Mesenchymal stem cell (in vitro differentiated cells and primary cell): ENCODE data around the gene CRYZ. TPM values are rescaled to one million over a fixed set of nuclear protein-coding genes. Genes with fewer than 3 reads are reported as not detected.
A peak's percentile ranks its signal among the peaks of the same experiment; 100 is the strongest.

ENCODE experiments used
- DNase-seq: peaks from one replicate; pipeline ENCODE4 v3.0.0-alpha.2; 2013
- H2AFZ ChIP-seq: one replicate; pipeline ENCODE4 v1.6.1; 2013; ENCODE audit warnings: low read depth, mild to moderate bottlenecking, control low read depth, inconsistent platforms, low read length, moderate library complexity
- H2AK5ac ChIP-seq: 2 replicates; pipeline ENCODE4 v1.6.1; 2013; ENCODE audit warnings: low read length, moderate library complexity, mild to moderate bottlenecking, inconsistent platforms; ENCODE audit not compliant: severe bottlenecking
- H2BK120ac ChIP-seq: one replicate; pipeline ENCODE4 v1.6.1; 2013; ENCODE audit warnings: low read depth, mild to moderate bottlenecking, inconsistent platforms, low read length, moderate library complexity
- H2BK12ac ChIP-seq, 2 experiments: one replicate each; pipeline ENCODE4 v1.6.1; 2013; ENCODE audit warnings: inconsistent platforms in 2 of 2, low read length in 2 of 2, mild to moderate bottlenecking in 2 of 2, moderate library complexity in 2 of 2, control low read depth in 1 of 2
- H2BK15ac ChIP-seq: one replicate; pipeline ENCODE4 v1.6.1; 2013; ENCODE audit warnings: mild to moderate bottlenecking, low read depth, inconsistent platforms; ENCODE audit not compliant: poor library complexity, severe bottlenecking
- H2BK5ac ChIP-seq: 2 replicates; pipeline ENCODE4 v1.6.1; 2013; ENCODE audit warnings: low read depth, mild to moderate bottlenecking, low read length, control low read depth, inconsistent platforms; ENCODE audit not compliant: poor library complexity, severe bottlenecking
- H3K14ac ChIP-seq, 2 experiments: one replicate each; pipeline ENCODE4 v1.6.1; 2013; ENCODE audit warnings: inconsistent platforms in 2 of 2, low read length in 2 of 2, control low read depth in 1 of 2, mild to moderate bottlenecking in 1 of 2, moderate library complexity in 1 of 2
- H3K18ac ChIP-seq, 2 experiments: one replicate each; pipeline ENCODE4 v1.6.1; 2013; ENCODE audit warnings: inconsistent platforms in 2 of 2, low read length in 2 of 2, control low read depth in 1 of 2, low read depth in 1 of 2, mild to moderate bottlenecking in 1 of 2
- H3K23ac ChIP-seq, 2 experiments: one replicate each; pipeline ENCODE4 v1.6.1; 2013; ENCODE audit warnings: inconsistent platforms in 2 of 2, low read length in 2 of 2, mild to moderate bottlenecking in 2 of 2, moderate library complexity in 2 of 2, control low read depth in 1 of 2
- H3K27ac ChIP-seq: 2 replicates; pipeline ENCODE4 v1.5.1; 2013; ENCODE audit warnings: mild to moderate bottlenecking, moderate library complexity, low read length, control low read depth, inconsistent platforms; ENCODE audit not compliant: poor library complexity, severe bottlenecking
- H3K27me3 ChIP-seq, 2 experiments: 2 replicates each; pipeline versions ENCODE4 v1.6.1 to v1.7.0; 2013; ENCODE audit warnings: low read length in 2 of 2, mild to moderate bottlenecking in 2 of 2, moderate library complexity in 2 of 2, control low read depth in 1 of 2, inconsistent platforms in 1 of 2; ENCODE audit not compliant: control insufficient read depth in 1 of 2, insufficient read depth in 1 of 2
- H3K36me3 ChIP-seq, 2 experiments: 2 replicates each; pipeline versions ENCODE4 v1.6.1 to v1.7.0; 2013; ENCODE audit warnings: low read length in 2 of 2, control low read depth in 1 of 2, inconsistent platforms in 1 of 2, low read depth in 1 of 2, mild to moderate bottlenecking in 1 of 2; ENCODE audit not compliant: insufficient read depth in 2 of 2, control insufficient read depth in 1 of 2
- H3K4ac ChIP-seq, 2 experiments: one replicate each; pipeline ENCODE4 v1.6.1; 2013; ENCODE audit warnings: inconsistent platforms in 2 of 2, low read length in 2 of 2, mild to moderate bottlenecking in 2 of 2, moderate library complexity in 2 of 2, control low read depth in 1 of 2, low read depth in 1 of 2
- H3K4me1 ChIP-seq: 2 replicates; pipeline ENCODE4 v1.6.1; 2013; ENCODE audit warnings: low read depth, low read length, control low read depth; ENCODE audit not compliant: control insufficient read depth, insufficient read depth
- H3K4me2 ChIP-seq: 2 replicates; pipeline ENCODE4 v1.6.1; 2013; ENCODE audit warnings: low read length, mild to moderate bottlenecking, inconsistent platforms; ENCODE audit not compliant: poor library complexity, severe bottlenecking
- H3K4me3 ChIP-seq, 2 experiments: 2 replicates each; pipeline versions ENCODE4 v1.5.1 to v1.7.0; 2013; ENCODE audit warnings: low read length in 2 of 2, mild to moderate bottlenecking in 2 of 2, control low read depth in 1 of 2, low read depth in 1 of 2; ENCODE audit not compliant: insufficient read depth in 1 of 2
- H3K79me1 ChIP-seq: replicated peaks from 2 replicates; pipeline ENCODE4 v1.6.1; 2013; ENCODE audit warnings: mild to moderate bottlenecking, control low read depth, low read length, inconsistent platforms; ENCODE audit not compliant: poor library complexity, severe bottlenecking
- H3K9ac ChIP-seq: 2 replicates; pipeline ENCODE4 v1.7.0; 2013; ENCODE audit warnings: mild to moderate bottlenecking, low read length, moderate library complexity
- H3K9me3 ChIP-seq: 2 replicates; pipeline ENCODE4 v1.7.0; 2013; ENCODE audit warnings: mild to moderate bottlenecking, low read length; ENCODE audit not compliant: control insufficient read depth
- H4K8ac ChIP-seq: one replicate; pipeline ENCODE4 v1.6.1; 2013; ENCODE audit warnings: inconsistent platforms, mild to moderate bottlenecking, low read length, moderate library complexity
- H4K91ac ChIP-seq: one replicate; pipeline ENCODE4 v1.6.1; 2013; ENCODE audit warnings: mild to moderate bottlenecking, low read length, inconsistent platforms
- WGBS: methylation state at CpG from one replicate; pipeline ENCODE4 v1.1.7; 2013; ENCODE audit warnings: mixed read lengths; 5-methylcytosine and 5-hydroxymethylcytosine counted together
- polyA plus RNA-seq, 2 experiments: library from polyadenylated mRNA; stranded (reverse); fragments of 200-250 nt; gene quantifications; one replicate each; pipeline ENCODE4 v1.2.3, GENCODE V29; 2013

CRYZ gene
- polyA plus RNA-seq (2013, experiment 1 of 2), result 21.5 TPM
- polyA plus RNA-seq (2013, experiment 2 of 2), result 25.4 TPM

- H4K8ac ChIP-seq, result no peak within 1 kb of the TSS
- H2BK5ac ChIP-seq, result peak within 1 kb of the TSS; percentile 75
- peak within 1 kb of the TSS; percentile 96 for H3K27ac ChIP-seq
- H3K27me3 ChIP-seq, result no peaks in the 10 kb centered on the region
- H3K23ac ChIP-seq, result peak within 1 kb of the TSS in 1 of 2 experiments; percentile 14
- peaks cover 0 to 17% of the 10 kb centered on the region in 2 experiments for H3K36me3 ChIP-seq
- H3K4me2 ChIP-seq, result peak within 1 kb of the TSS; percentile 59
- peak within 1 kb of the TSS; percentile 99 for H3K9ac ChIP-seq
- no peak within 1 kb of the TSS for H2AK5ac ChIP-seq
- H3K4ac ChIP-seq, result peak within 1 kb of the TSS in 1 of 2 experiments; percentile 3
- H3K18ac ChIP-seq, result peak within 1 kb of the TSS in 1 of 2 experiments; percentile 70
- H2BK12ac ChIP-seq, result no peak within 1 kb of the TSS
- peak within 1 kb of the TSS; percentile 59 to 99 for H3K4me3 ChIP-seq
- peaks cover 3% of the 10 kb centered on the region for H3K9me3 ChIP-seq
- peak; percentile 90 for DNase-seq
- H2BK15ac ChIP-seq, result no peak within 1 kb of the TSS
- H3K4me1 ChIP-seq, result peaks cover 9% of the 10 kb centered on the region
- no peak within 1 kb of the TSS for H4K91ac ChIP-seq
- no peak within 1 kb of the TSS for H2BK120ac ChIP-seq
- peaks cover 3% of the 10 kb centered on the region for H3K79me1 ChIP-seq
- no peak within 1 kb of the TSS for H3K14ac ChIP-seq
- WGBS, result 62% methylated on average over 30 of the region's 30 CpGs
- peak within 1 kb of the TSS; percentile 53 for H2AFZ ChIP-seq
Observed at GRCh38 chr1:74732960-74733603, at the start of gene CRYZ, which contains the start of gene TYW3. Gene CRYZ (minus strand): TSS chr1:74733050. CDS start chr1:74724821, 8,229 bp downstream. Gene TYW3 (plus strand): TSS chr1:74733152. CDS start chr1:74733245, 93 bp downstream.

DNA sequence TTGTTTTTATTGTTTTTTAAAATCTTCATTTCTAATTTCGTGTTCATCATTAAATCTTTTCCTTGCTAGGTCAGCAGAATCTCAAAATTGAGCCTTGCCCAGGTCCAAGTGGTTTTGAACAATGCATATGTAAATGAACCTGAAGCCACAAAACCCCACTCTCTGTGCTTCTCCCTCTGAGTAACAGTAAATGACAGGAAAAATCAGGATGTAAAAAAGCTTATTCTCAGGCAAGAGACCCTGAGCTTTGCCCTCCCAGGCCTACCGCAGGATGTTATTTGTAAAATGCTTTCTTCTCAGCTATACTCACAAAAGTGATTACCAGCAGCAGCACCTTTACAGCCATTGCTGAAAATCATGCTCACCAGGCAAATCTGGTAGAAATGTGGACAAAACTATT lies 47.7 kb upstream of the CRYZ start:
- no peak overlapping the region for H2BK120ac ChIP-seq
- 11% methylated on average over 1 of the region's 2 CpGs for WGBS

DNA sequence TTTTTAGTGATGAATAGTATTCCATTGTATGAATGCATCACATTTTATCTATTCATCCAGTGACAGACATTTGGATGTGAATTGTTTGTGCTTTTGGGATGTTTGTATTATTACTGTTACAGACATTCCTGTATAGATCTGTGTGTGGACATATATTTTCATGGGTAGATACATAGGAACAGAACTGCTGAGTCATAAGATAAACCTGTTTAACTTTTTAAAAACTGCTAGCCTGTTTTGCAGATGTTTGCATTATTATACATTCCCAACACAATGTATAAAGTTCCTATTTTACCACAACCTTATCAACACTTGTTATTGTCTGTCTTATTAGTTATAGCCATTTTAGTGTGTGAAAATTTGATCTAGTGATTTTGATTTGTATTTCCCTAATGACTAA lies 46.9 kb upstream of the CRYZ start:
- Histone ChIP-seq H3K27me3 (peaks cover 0 to 3% of the 10 kb centered on the region in 2 experiments), H2BK5ac (no peak overlapping the region), H3K4me2 (no peak overlapping the region), H3K36me3 (no peaks in the 10 kb centered on the region), H3K14ac (no peak overlapping the region), H3K27ac (no peak overlapping the region), H2BK15ac (no peak overlapping the region), H3K9ac (no peak overlapping the region), H3K18ac (no peak overlapping the region), H3K4ac (no peak overlapping the region), H4K8ac (no peak overlapping the region), H2BK120ac (no peak overlapping the region), H3K23ac (no peak overlapping the region), H4K91ac (no peak overlapping the region), H2AFZ (no peak overlapping the region), H3K79me1 (no peaks in the 10 kb centered on the region), H3K9me3 (no peaks in the 10 kb centered on the region), H3K4me1 (no peaks in the 10 kb centered on the region), H2BK12ac (no peak overlapping the region), H3K4me3 (no peak overlapping the region), H2AK5ac (no peak overlapping the region)
- no peak for DNase-seq

More for the DNA sequence above, 47.7 kb upstream of the CRYZ start:
- Histone ChIP-seq H3K79me1 (no peaks in the 10 kb centered on the region), H3K14ac (no peak overlapping the region), H4K8ac (no peak overlapping the region), H2AFZ (no peak overlapping the region), H3K4ac (no peak overlapping the region), H3K9me3 (no peaks in the 10 kb centered on the region), H3K23ac (no peak overlapping the region), H3K36me3 (no peaks in the 10 kb centered on the region), H3K18ac (no peak overlapping the region), H3K27me3 (peaks cover 0 to 3% of the 10 kb centered on the region in 2 experiments), H4K91ac (no peak overlapping the region), H2BK5ac (no peak overlapping the region), H2BK12ac (no peak overlapping the region), H3K4me1 (no peaks in the 10 kb centered on the region), H3K4me2 (no peak overlapping the region), H3K9ac (no peak overlapping the region), H3K27ac (no peak overlapping the region), H2BK15ac (no peak overlapping the region), H3K4me3 (no peak overlapping the region), H2AK5ac (no peak overlapping the region)
- no peak for DNase-seq

DNA sequence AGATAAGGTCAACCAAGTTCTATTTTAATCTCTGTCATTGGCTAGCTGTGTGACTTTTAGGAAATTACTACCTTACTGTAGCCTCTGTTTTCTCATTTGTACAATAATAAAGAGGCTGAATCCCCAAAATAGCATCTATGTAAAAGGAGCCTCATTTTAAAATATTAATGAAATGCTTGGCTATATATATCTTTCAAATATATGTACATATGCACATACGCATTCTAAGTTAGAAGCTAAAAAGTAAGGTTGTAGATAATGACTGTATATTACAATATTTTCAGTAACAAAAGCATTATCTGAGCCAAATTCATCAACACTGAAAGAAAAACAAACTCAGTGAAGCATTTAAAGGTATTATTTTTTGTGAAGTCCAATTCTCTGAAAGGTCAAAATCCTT lies 44.7 kb upstream of the CRYZ start:
- H2BK5ac ChIP-seq, result no peak overlapping the region
- H3K23ac ChIP-seq, result no peak overlapping the region
- H3K79me1 ChIP-seq, result no peaks in the 10 kb centered on the region
- H3K14ac ChIP-seq, result no peak overlapping the region
- no peak overlapping the region for H2BK120ac ChIP-seq
- H2BK12ac ChIP-seq, result no peak overlapping the region
- H2AK5ac ChIP-seq, result no peak overlapping the region
- no peaks in the 10 kb centered on the region for H3K4me1 ChIP-seq
- H3K9ac ChIP-seq, result no peak overlapping the region
- H3K27ac ChIP-seq, result no peak overlapping the region
- no peak overlapping the region for H4K8ac ChIP-seq
- no peaks in the 10 kb centered on the region for H3K36me3 ChIP-seq
- no peak for DNase-seq
- WGBS, result no CpG with 5 or more reads among the region's 1 CpG
- no peak overlapping the region for H3K4me3 ChIP-seq
- no peaks in the 10 kb centered on the region for H3K27me3 ChIP-seq
- H3K4me2 ChIP-seq, result no peak overlapping the region
- H2BK15ac ChIP-seq, result no peak overlapping the region
- H3K9me3 ChIP-seq, result no peaks in the 10 kb centered on the region
- H2AFZ ChIP-seq, result no peak overlapping the region
- H4K91ac ChIP-seq, result no peak overlapping the region
- no peak overlapping the region for H3K18ac ChIP-seq
- H3K4ac ChIP-seq, result no peak overlapping the region
